ENCODE data around the gene SEC24C.
A peak's percentile ranks its signal among the peaks of the same experiment; 100 is the strongest.

The SEC24C gene

DNA sequence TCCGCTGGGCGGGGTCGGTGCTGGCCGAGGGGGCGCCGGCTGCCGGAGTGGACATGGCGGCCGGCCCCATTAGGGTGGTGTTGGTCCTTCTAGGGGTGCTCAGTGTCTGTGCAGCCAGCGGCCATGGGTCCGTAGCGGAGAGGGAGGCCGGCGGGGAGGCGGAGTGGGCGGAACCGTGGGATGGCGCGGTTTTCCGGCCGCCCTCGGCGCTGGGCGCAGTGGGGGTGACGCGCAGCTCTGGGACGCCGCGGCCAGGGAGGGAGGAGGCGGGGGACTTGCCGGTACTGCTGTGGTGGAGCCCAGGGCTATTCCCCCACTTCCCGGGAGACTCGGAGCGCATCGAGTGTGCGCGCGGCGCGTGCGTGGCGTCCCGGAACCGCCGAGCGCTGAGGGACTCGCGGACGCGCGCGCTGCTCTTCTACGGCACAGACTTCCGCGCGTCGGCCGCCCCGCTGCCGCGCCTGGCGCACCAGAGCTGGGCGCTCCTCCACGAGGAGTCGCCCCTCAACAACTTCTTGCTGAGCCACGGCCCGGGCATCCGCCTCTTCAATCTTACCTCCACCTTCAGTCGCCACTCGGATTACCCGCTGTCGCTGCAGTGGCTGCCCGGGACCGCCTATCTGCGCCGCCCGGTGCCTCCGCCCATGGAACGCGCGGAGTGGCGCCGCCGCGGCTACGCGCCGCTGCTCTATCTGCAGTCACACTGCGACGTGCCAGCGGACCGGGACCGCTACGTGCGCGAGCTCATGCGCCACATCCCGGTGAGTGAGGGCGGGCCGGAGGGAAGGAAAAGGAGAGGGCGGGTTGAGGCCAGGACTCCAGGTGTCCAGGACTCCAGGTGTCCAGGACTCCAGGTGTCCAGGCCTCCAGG is 28.3 kb downstream of the SEC24C start:
- in situ Hi-C loops (cut with MboI; ENCODE audit: low sequenced_read_pairs): no loop called here
- Histone ChIP-seq H3K4me3 (peak overlapping the region; percentile 74), H3K36me3 (replicated peaks) (peaks cover 52% of the 10 kb centered on the region), H3K27me3 (ENCODE audit: low read depth) (no peaks in the 10 kb centered on the region), H3K4me1 (peaks cover 18% of the 10 kb centered on the region), H3K9me3 (no peaks in the 10 kb centered on the region)
- peak; percentile 30 to 72 for DNase-seq (ENCODE audit: low spot score in 2 of 2)

GRCh38 chr10:73773152-73773879 is 29.1 kb downstream of the SEC24C start:
- H3K27me3 ChIP-seq (ENCODE audit: low read depth): no peaks in the 10 kb centered on the region
- in situ Hi-C loops (cut with MboI; ENCODE audit: low sequenced_read_pairs): no loop called here
- peaks cover 18% of the 10 kb centered on the region for H3K4me1 ChIP-seq
- DNase-seq (ENCODE audit: low spot score in 2 of 2): no peak
- no peaks in the 10 kb centered on the region for H3K9me3 ChIP-seq
- H3K36me3 ChIP-seq (replicated peaks): peaks cover 44% of the 10 kb centered on the region
- peak overlapping the region; percentile 74 for H3K4me3 ChIP-seq

DNA sequence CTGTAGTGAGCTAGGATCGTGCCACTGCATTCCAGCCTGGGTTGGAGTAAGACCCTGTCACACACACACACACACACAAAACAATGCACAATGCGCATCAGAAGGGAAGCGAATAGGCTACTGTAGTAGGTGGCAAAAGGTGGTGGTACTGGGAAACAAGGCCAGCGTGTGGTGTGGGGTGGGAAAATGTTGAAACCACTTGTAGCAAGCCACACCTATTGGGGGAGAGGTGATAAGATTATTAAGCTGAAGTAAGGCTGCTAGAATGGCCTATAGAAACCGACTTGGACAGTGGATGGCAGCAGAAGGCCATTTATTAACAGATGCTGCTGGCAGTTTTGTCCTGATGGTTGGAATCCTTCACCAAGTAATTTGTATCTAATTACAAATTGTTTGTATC is 30.5 kb downstream of the SEC24C start:
- no peak for DNase-seq (ENCODE audit: low spot score in 2 of 2)
- in situ Hi-C loops (cut with MboI; ENCODE audit: low sequenced_read_pairs): no loop called here
- Histone ChIP-seq H3K27me3 (ENCODE audit: low read depth) (no peaks in the 10 kb centered on the region), H3K4me1 (peaks cover 21% of the 10 kb centered on the region), H3K9me3 (no peaks in the 10 kb centered on the region), H3K36me3 (replicated peaks) (peaks cover 43% of the 10 kb centered on the region), H3K4me3 (no peak overlapping the region)

GRCh38 chr10:73779018-73779417 is 34.8 kb downstream of the SEC24C start:
- no peak for DNase-seq (ENCODE audit: low spot score in 2 of 2)
- no peaks in the 10 kb centered on the region for H3K27me3 ChIP-seq (ENCODE audit: low read depth)
- in situ Hi-C loops (cut with MboI; ENCODE audit: low sequenced_read_pairs): no loop called here
- H3K4me1 ChIP-seq: peaks cover 33% of the 10 kb centered on the region
- no peak overlapping the region for H3K4me3 ChIP-seq
- peaks cover 26% of the 10 kb centered on the region for H3K36me3 ChIP-seq (replicated peaks)
- no peaks in the 10 kb centered on the region for H3K9me3 ChIP-seq

DNA sequence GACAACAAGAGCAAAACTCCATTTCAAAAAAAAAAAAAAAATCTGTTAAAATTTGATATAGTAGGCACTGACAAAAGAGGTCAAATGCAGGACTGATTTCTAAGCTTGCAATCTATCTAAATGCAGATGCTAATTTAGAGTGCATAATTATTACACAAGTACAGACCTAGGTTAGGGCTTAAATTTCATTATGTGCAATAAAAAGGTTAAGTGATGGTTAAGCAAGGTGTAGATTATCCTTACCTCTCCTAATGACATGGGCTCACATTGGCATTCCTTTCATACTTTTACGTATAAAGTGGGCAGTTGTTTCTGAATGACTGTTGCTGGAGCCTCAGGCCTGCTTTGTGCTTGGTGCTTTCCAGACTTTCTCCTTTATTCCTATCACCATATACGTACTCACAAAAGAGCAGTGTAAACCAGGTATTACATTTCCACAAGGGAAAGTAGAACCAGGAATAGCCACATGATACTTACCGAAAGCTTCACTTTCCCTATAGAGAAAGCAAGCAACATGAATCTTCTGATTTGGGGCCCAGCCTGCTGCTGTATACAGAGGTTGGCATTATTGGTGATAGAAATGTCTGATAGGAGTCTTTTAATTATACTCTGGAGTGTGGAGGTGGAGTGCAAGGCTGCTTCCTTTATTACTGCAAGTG is 35.5 kb downstream of the SEC24C start:
- peaks cover 26% of the 10 kb centered on the region for H3K36me3 ChIP-seq (replicated peaks)
- H3K4me3 ChIP-seq: no peak overlapping the region
- no peaks in the 10 kb centered on the region for H3K9me3 ChIP-seq
- in situ Hi-C loops (cut with MboI; ENCODE audit: low sequenced_read_pairs): no loop called here
- no peaks in the 10 kb centered on the region for H3K27me3 ChIP-seq (ENCODE audit: low read depth)
- no peak for DNase-seq (ENCODE audit: low spot score in 2 of 2)
- H3K4me1 ChIP-seq: peaks cover 30% of the 10 kb centered on the region

GRCh38 chr10:73780301-73780700 is 36.1 kb downstream of the SEC24C start:
- in situ Hi-C loops (cut with MboI; ENCODE audit: low sequenced_read_pairs): no loop called here
- Histone ChIP-seq H3K36me3 (replicated peaks) (peaks cover 26% of the 10 kb centered on the region), H3K27me3 (ENCODE audit: low read depth) (no peaks in the 10 kb centered on the region), H3K4me1 (peaks cover 31% of the 10 kb centered on the region), H3K9me3 (no peaks in the 10 kb centered on the region), H3K4me3 (no peak overlapping the region; the same call in 1 of the 2 replicates)
- DNase-seq (ENCODE audit: low spot score in 2 of 2): no peak

GRCh38 chr10:73780966-73781365 is 36.8 kb downstream of the SEC24C start:
- H3K27me3 ChIP-seq (ENCODE audit: low read depth): no peaks in the 10 kb centered on the region
- peaks cover 28% of the 10 kb centered on the region for H3K4me1 ChIP-seq
- peaks cover 21% of the 10 kb centered on the region for H3K36me3 ChIP-seq (replicated peaks)
- H3K9me3 ChIP-seq: no peaks in the 10 kb centered on the region
- DNase-seq (ENCODE audit: low spot score in 2 of 2): no peak
- peak overlapping the region; percentile 91 for H3K4me3 ChIP-seq
- in situ Hi-C loops (cut with MboI; ENCODE audit: low sequenced_read_pairs): no loop called here

GRCh38 chr10:73781548-73781878 is 37.3 kb downstream of the SEC24C start:
- H3K4me1 ChIP-seq: peaks cover 29% of the 10 kb centered on the region
- DNase-seq (ENCODE audit: low spot score in 2 of 2): no peak
- in situ Hi-C loops (cut with MboI; ENCODE audit: low sequenced_read_pairs): no loop called here

GRCh38 chr10:73781879-73782748 is 37.9 kb downstream of the SEC24C start, which contains the start of gene CHCHD1:
CHCHD1 (plus strand) TSS chr10:73782048; CDS start chr10:73782076, 28 bp downstream.
- Histone ChIP-seq H3K9me3 (no peaks in the 10 kb centered on the region), H3K4me3 (peak within 1 kb of the TSS; percentile 91), H3K36me3 (replicated peaks) (peaks cover 16% of the 10 kb centered on the region), H3K27me3 (ENCODE audit: low read depth) (no peaks in the 10 kb centered on the region), H3K4me1 (peaks cover 30% of the 10 kb centered on the region)
- in situ Hi-C loops (cut with MboI; ENCODE audit: low sequenced_read_pairs): no loop called here
- DNase-seq (ENCODE audit: low spot score in 2 of 2): peak; percentile 82 to 96

More at GRCh38 chr10:73781548-73781878, 37.3 kb downstream of the SEC24C start:
- H3K36me3 ChIP-seq (replicated peaks): peaks cover 21% of the 10 kb centered on the region
- H3K9me3 ChIP-seq: no peaks in the 10 kb centered on the region
- H3K27me3 ChIP-seq (ENCODE audit: low read depth): no peaks in the 10 kb centered on the region
- peak overlapping the region; percentile 91 for H3K4me3 ChIP-seq

DNA sequence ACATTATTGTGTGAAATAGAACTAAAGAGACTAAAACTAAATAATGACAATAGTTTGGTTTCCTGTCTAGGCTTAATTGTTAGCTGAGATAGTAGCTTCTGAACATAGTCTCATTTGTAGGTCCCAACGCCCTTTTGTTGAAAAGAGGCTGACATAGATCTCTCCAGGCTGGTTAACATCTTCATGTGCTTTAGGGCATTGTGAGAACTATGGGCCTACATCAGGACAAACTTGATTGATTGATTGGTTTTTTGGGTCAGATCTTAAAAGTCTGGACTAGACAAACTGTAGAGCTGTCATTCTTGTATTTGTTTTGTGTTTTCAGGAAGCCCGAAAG is 38.5 kb downstream of the SEC24C start:
- no peak for DNase-seq (ENCODE audit: low spot score in 2 of 2)
- H3K36me3 ChIP-seq (replicated peaks): peaks cover 16% of the 10 kb centered on the region
- peak overlapping the region; percentile 91 for H3K4me3 ChIP-seq
- in situ Hi-C loops (cut with MboI; ENCODE audit: low sequenced_read_pairs): no loop called here
- no peaks in the 10 kb centered on the region for H3K9me3 ChIP-seq
- no peaks in the 10 kb centered on the region for H3K27me3 ChIP-seq (ENCODE audit: low read depth)
- H3K4me1 ChIP-seq: peaks cover 30% of the 10 kb centered on the region

- Histone ChIP-seq H3K4me3 (peak within 1 kb of the TSS; percentile 77), H3K4me1 (peaks cover 23% of the 10 kb centered on the region), H3K36me3 (replicated peaks) (peaks cover 5% of the 10 kb centered on the region), H3K27me3 (ENCODE audit: low read depth) (no peaks in the 10 kb centered on the region), H3K9me3 (no peaks in the 10 kb centered on the region)
- in situ Hi-C loops (cut with MboI; ENCODE audit: low sequenced_read_pairs): no loop called here
- DNase-seq (ENCODE audit: low spot score in 2 of 2): peak; percentile 89 to 96
Measured at GRCh38 chr10:73785211-73785720, 41.1 kb downstream of the SEC24C start, which contains the start of gene ZSWIM8. ZSWIM8 (plus strand) TSS chr10:73785606; CDS start chr10:73785879, 273 bp downstream.

- Histone ChIP-seq H3K27me3 (ENCODE audit: low read depth) (no peaks in the 10 kb centered on the region), H3K9me3 (no peaks in the 10 kb centered on the region), H3K4me3 (peak overlapping the region; percentile 77), H3K4me1 (peaks cover 17% of the 10 kb centered on the region), H3K36me3 (replicated peaks) (peaks cover 5% of the 10 kb centered on the region)
- DNase-seq (ENCODE audit: low spot score in 2 of 2): peak in 1 of 2 experiments; percentile 44
- in situ Hi-C loops (cut with MboI; ENCODE audit: low sequenced_read_pairs): no loop called here
Measured at GRCh38 chr10:73785721-73786511, 41.7 kb downstream of the SEC24C start.
